ENCODE data around the gene SEZ6L. TPM values are rescaled to one million over a fixed set of nuclear protein-coding genes. Genes with fewer than 3 reads are reported as not detected.

SEZ6L gene
- polyA plus RNA-seq, 2 of the 4 experiments (the other 2 are of a cell fraction) = not detected

- FAIRE-seq (no peak), DNase-seq (ENCODE audit: low read depth in 1 of 2, low spot score in 1 of 2) (no peak), ATAC-seq (no peak)
- no peak for TF ChIP-seq ZFP36 (IDR thresholded peaks at IDR 0.05; ENCODE audit: borderline replicate concordance, partially characterized antibody)
- ChIA-PET CTCF (no interaction called here), POLR2A (no interaction called here)
- WGBS (ENCODE audit: missing lambda C conversion rate) = 20% methylated on average over 1 of the region's 4 CpGs
- H3K9me3 ChIP-seq = no peaks in the 10 kb centered on the region
- H3K27ac ChIP-seq = no peak overlapping the region
- H3K4me2 ChIP-seq = no peak overlapping the region
- no peak overlapping the region for H3K4me3 ChIP-seq
- no peaks in the 10 kb centered on the region for H3K4me1 ChIP-seq
These were observed 30.0 kb upstream of the SEZ6L start for GRCh38 chr22:26139310-26139709.

- TF ChIP-seq CBX8 (IDR thresholded peaks at IDR 0.05) (no peak), ESRRA (IDR thresholded peaks at IDR 0.05; ENCODE audit: borderline replicate concordance, low read length) (no peak), JUNB (IDR thresholded peaks at IDR 0.05) (no peak), FOXS1 (CRISPR knock-in tag; IDR thresholded peaks at IDR 0.05) (no peak)
- H3K9me3 ChIP-seq = no peaks in the 10 kb centered on the region
- WGBS (ENCODE audit: missing lambda C conversion rate) = 2% methylated on average over 4 of the region's 4 CpGs
- DNase-seq (ENCODE audit: low read depth in 1 of 2, low spot score in 1 of 2) (no peak), ATAC-seq (no peak), FAIRE-seq (no peak)
- ChIA-PET CTCF (interaction anchor here (2.4 kb wide), 1 partner anchor 31 kb away, joined by 6 read pairs; no protein-coding TSS in a partner anchor), POLR2A (no interaction called here)
- no peak overlapping the region for H3K27ac ChIP-seq
- no peak overlapping the region for H3K4me3 ChIP-seq
- no peaks in the 10 kb centered on the region for H3K4me1 ChIP-seq
- no peak overlapping the region for H3K4me2 ChIP-seq
These were observed 27.4 kb upstream of the SEZ6L start for GRCh38 chr22:26141831-26142230.

DNA sequence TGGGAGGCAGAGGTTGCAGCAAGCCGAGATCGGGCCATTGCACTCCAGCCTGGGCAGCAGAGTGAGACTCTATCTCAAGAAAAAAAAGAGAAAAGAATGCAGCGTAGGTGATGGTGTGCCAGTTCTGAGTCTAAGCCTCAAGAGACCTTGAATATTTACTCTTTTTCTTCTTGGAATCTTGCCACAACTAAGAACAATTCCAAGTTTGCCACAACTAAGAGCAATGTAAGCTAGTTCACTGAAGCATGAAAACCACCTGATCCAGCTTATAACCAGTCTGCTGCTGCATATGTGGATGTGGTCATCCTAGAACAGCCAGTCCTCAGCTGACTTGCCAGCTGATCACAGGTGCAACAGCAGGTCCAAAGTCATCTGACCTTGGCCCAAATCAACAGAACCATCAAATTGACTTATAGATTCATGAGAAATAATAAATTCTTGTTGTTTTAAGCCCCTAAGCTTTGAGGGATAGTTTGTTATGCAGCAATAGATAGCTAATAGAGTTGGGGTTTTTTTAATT lies 25.4 kb upstream of the SEZ6L start:
- ChIA-PET CTCF (interaction anchor here (0.9 kb wide), 1 partner anchor 17 kb away, joined by 4 read pairs; no protein-coding TSS in a partner anchor), POLR2A (no interaction called here)
- FAIRE-seq (no peak), DNase-seq (ENCODE audit: low read depth in 1 of 2, low spot score in 1 of 2) (no peak), ATAC-seq (no peak)
- H3K4me1 ChIP-seq = no peaks in the 10 kb centered on the region
- H3K4me2 ChIP-seq = no peak overlapping the region
- no peak for TF ChIP-seq JUN (IDR thresholded peaks at IDR 0.05)
- TF ChIP-seq HES2 (IDR thresholded peaks at IDR 0.05) = no peak
- TF ChIP-seq NFE2L2 (conservative IDR thresholded peaks at IDR 0.05; ENCODE audit: low read length) = no peak
- no peak for TF ChIP-seq ESRRA (IDR thresholded peaks at IDR 0.05; ENCODE audit: borderline replicate concordance, low read length)
- TF ChIP-seq HDAC2 (IDR thresholded peaks at IDR 0.05) = no peak
- H3K4me3 ChIP-seq = no peak overlapping the region
- H3K9me3 ChIP-seq = no peaks in the 10 kb centered on the region
- H3K27ac ChIP-seq = no peak overlapping the region
- WGBS (ENCODE audit: missing lambda C conversion rate) = 24% methylated on average over 3 of the region's 3 CpGs

DNA sequence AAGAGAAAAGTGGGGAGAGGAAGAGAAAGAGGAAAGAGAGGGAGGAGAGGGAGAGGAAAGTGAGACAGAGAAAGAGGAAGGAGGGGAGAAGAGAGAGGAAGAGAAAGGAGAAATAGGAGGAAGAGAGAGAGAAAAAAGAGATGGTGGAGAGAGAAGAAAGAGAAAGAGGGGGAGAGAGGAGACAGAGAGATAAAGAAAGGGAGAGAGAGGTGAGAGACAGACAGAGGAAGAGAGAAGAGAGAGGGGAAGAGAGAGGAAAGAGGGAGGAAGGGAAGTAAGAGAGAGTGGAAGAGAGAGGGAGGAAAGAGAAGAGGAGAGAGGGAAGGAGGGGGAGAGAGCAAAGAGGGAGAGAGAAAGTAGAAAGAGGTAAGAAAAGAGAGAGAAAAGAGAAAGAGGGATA lies 9.4 kb upstream of the SEZ6L start:
- DNase-seq (ENCODE audit: low read depth in 1 of 2, low spot score in 1 of 2) (no peak), ATAC-seq (no peak), FAIRE-seq (no peak)
- Histone ChIP-seq H3K4me1 (no peaks in the 10 kb centered on the region), H3K27ac (no peak overlapping the region), H3K9me3 (no peaks in the 10 kb centered on the region), H3K4me3 (no peak overlapping the region), H3K4me2 (no peak overlapping the region)
- TF ChIP-seq RAD21 (conservative IDR thresholded peaks at IDR 0.05 in 1 of 2, IDR thresholded peaks at IDR 0.05 in 1 of 2) (no peak), RNF2 (IDR thresholded peaks at IDR 0.05; ENCODE audit: borderline replicate concordance, low read depth) (no peak), ZFP36 (IDR thresholded peaks at IDR 0.05; ENCODE audit: borderline replicate concordance, partially characterized antibody) (no peak), FOXS1 (CRISPR knock-in tag; IDR thresholded peaks at IDR 0.05) (no peak), ZSCAN20 (CRISPR knock-in tag; IDR thresholded peaks at IDR 0.05) (no peak), POLR2AphosphoS2 (conservative IDR thresholded peaks at IDR 0.05; ENCODE audit: low read length) (no peak), HES2 (IDR thresholded peaks at IDR 0.05) (no peak), HEYL (CRISPR knock-in tag; IDR thresholded peaks at IDR 0.05) (no peak)
- TF ChIP-seq, protein P1, sequence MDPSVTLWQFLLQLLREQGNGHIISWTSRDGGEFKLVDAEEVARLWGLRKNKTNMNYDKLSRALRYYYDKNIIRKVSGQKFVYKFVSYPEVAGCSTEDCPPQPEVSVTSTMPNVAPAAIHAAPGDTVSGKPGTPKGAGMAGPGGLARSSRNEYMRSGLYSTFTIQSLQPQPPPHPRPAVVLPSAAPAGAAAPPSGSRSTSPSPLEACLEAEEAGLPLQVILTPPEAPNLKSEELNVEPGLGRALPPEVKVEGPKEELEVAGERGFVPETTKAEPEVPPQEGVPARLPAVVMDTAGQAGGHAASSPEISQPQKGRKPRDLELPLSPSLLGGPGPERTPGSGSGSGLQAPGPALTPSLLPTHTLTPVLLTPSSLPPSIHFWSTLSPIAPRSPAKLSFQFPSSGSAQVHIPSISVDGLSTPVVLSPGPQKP (IDR thresholded peaks at IDR 0.05; ENCODE audit: low read depth, low read length) = no peak
- CTCF ChIA-PET = no interaction called here
- POLR2A ChIA-PET = no interaction called here

DNA sequence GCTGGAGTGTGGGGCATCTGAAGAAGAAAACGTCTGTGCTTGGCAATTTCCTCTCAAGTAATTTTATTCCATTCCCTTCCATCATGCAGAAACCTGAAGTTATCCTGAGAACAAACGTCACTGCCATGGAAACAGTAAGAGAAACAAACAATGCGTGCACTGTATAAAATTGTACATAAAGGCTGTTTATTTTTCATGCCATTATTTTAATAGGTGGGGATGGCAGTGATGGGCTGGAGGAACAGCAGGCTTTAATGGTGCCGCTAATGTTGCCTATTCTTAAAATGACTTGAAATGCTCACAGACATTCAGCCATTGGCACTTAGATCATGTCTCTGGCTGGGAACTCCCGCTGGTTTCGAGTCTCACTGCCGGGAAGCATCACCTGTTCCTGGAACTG lies 7.5 kb upstream of the SEZ6L start:
- FAIRE-seq = no peak
- CTCF ChIA-PET = no interaction called here
- POLR2A ChIA-PET = no interaction called here
- no peak for TF ChIP-seq KDM1A (IDR thresholded peaks at IDR 0.05; ENCODE audit: low read depth)
- TF ChIP-seq PHF8 (IDR thresholded peaks at IDR 0.05; ENCODE audit: borderline replicate concordance, low read depth) = no peak
- no peak for TF ChIP-seq USF2 (IDR thresholded peaks at IDR 0.05)
- no peak for TF ChIP-seq BCL3 (IDR thresholded peaks at IDR 0.05)
- no peak for TF ChIP-seq FOSL2 (IDR thresholded peaks at IDR 0.05)
- TF ChIP-seq FOSL2 (CRISPR knock-in tag; IDR thresholded peaks at IDR 0.05) = no peak
- no peak for TF ChIP-seq RNF2 (IDR thresholded peaks at IDR 0.05; ENCODE audit: borderline replicate concordance, low read depth)
- TF ChIP-seq, protein P1 (IDR thresholded peaks at IDR 0.05; ENCODE audit: low read depth, low read length) = no peak
- TF ChIP-seq HOXB13 (CRISPR knock-in tag; IDR thresholded peaks at IDR 0.05; ENCODE audit: low read depth) = no peak
- no peak for TF ChIP-seq RCOR1 (IDR thresholded peaks at IDR 0.05; ENCODE audit: low read depth, low read length)

More for the DNA sequence above, 7.5 kb upstream of the SEZ6L start:
- Histone ChIP-seq H3K4me1 (no peaks in the 10 kb centered on the region), H3K4me2 (no peak overlapping the region), H3K27ac (no peak overlapping the region), H3K9me3 (no peaks in the 10 kb centered on the region), H3K4me3 (no peak overlapping the region)
- DNase-seq (ENCODE audit: low read depth in 1 of 2, low spot score in 1 of 2) (no peak), ATAC-seq (no peak)
- WGBS (ENCODE audit: missing lambda C conversion rate) = 5% methylated on average over 7 of the region's 7 CpGs

All from A549 (cell line).